Liver (tissue), 3 donors: ENCODE data around the gene SLC9C2.
A peak's percentile ranks its signal among the peaks of the same experiment; 100 is the strongest.

ENCODE experiments used
- GABPA ChIP-seq, 2 donors: IDR thresholded peaks in 1 of 2; conservative IDR thresholded peaks in 1 of 2; 2 replicates each; pipeline ENCODE4 v1.6.1; 2016; ENCODE audit warnings: antibody characterized with exemption in 2 of 2, mild to moderate bottlenecking in 1 of 2, moderate library complexity in 1 of 2
- TF ChIP-seq, protein P1 (sequence below): fragments of 150-350 bp; IDR thresholded peaks from 2 replicates; pipeline ENCODE4 v1.5.1; 2017; ENCODE audit warnings: improper control_type of control experiment, low read depth, low read length; ENCODE audit not compliant: missing input control
- donor health status: healthy.
- donor health status: healthy.

DNA sequence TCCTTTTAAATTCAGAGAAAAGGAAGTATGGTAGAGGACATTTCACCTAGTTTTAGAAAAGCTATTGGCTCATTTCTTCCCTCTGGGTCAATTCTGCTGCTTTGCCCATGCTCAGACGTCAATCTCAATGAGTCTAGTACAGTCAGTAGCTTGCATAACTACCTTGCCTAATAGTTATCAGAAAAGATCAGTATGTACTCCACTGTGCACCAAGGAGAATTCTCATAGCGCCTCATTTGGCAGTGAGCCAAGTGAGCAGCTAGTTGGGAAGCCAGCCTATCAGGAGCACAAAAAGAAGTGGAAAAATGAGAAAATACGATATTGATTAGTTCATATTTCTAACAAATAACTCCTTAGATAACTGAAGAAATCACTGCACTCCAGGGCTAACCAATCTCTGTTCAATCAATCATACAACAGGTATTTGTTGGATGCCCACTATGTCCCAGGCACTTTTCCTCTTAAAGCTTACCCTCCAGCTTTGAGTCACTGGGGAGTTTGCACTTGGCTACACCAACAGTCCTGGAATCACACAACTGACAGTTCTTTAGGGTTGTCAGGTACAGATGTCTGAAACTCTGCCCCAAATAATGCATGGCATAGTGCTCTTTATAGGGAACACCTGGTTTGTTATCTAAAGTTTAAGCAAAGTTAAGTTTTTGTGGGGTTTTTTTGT is 75.6 kb downstream of the SLC9C2 start:
- peak in 1 of 2 donors; percentile 20 for TF ChIP-seq GABPA (IDR thresholded peaks at IDR 0.05 in 1 of 2, conservative IDR thresholded peaks at IDR 0.05 in 1 of 2)
- TF ChIP-seq, protein P1, sequence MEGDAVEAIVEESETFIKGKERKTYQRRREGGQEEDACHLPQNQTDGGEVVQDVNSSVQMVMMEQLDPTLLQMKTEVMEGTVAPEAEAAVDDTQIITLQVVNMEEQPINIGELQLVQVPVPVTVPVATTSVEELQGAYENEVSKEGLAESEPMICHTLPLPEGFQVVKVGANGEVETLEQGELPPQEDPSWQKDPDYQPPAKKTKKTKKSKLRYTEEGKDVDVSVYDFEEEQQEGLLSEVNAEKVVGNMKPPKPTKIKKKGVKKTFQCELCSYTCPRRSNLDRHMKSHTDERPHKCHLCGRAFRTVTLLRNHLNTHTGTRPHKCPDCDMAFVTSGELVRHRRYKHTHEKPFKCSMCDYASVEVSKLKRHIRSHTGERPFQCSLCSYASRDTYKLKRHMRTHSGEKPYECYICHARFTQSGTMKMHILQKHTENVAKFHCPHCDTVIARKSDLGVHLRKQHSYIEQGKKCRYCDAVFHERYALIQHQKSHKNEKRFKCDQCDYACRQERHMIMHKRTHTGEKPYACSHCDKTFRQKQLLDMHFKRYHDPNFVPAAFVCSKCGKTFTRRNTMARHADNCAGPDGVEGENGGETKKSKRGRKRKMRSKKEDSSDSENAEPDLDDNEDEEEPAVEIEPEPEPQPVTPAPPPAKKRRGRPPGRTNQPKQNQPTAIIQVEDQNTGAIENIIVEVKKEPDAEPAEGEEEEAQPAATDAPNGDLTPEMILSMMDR, result no peak
